ENCODE data around the gene IGFN1. TPM values are rescaled to one million over a fixed set of nuclear protein-coding genes. Genes with fewer than 3 reads are reported as not detected.
A peak's percentile ranks its signal among the peaks of the same experiment; 100 is the strongest.

IGFN1 gene
- total RNA-seq, 4 donors from 2014 or later = not detected

GRCh38 chr1:201167041-201167991 lies 23.3 kb upstream of the IGFN1 start:
- intact Hi-C loops (cut with DNase I) = no loop called here
- Histone ChIP-seq H3K27me3 (peaks cover 0 to 17% (median 0%) of the 10 kb centered on the region in 4 donors), H3K27ac (no peak overlapping the region), H3K36me3 (no peaks in the 10 kb centered on the region), H3K9me3 (no peaks in the 10 kb centered on the region), H3K4me3 (no peak overlapping the region), H3K4me1 (peaks cover 0 to 19% (median 4%) of the 10 kb centered on the region in 3 donors)
- no peak for TF ChIP-seq CTCF (IDR thresholded peaks at IDR 0.05)
- no peak for TF ChIP-seq POLR2A (IDR thresholded peaks at IDR 0.05)
- DNase-seq = no peak
- WGBS, 2 donors = 67 to 76% methylated on average over 9 to 13 of the region's 13 CpGs

DNA sequence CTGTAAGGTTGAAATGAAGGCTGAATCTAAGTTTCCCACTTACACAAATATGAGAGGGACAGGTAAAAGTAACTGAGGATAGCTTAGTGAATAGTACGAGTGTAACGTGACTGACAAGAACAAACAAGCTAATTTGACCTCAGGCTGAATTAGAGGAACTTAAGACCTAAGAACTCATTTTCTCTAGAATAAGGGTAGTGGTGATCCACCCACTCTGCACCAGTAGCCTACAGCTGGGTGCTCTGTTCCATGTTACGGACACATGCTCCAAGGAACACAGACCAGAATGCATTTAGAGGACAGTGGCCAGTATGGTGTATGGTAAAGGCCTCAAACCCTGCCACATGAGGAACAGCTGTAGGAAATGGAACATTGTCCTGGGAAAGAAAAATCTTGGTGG lies 21.4 kb upstream of the IGFN1 start:
- WGBS, 2 donors = 52 to 57% methylated on average over 3 of the region's 3 CpGs
- Histone ChIP-seq H3K27me3 (peaks cover 0 to 11% (median 0%) of the 10 kb centered on the region in 4 donors), H3K9me3 (no peaks in the 10 kb centered on the region), H3K27ac (no peak overlapping the region), H3K4me3 (no peak overlapping the region), H3K4me1 (peaks cover 0 to 19% (median 4%) of the 10 kb centered on the region in 3 donors), H3K36me3 (no peaks in the 10 kb centered on the region)
- intact Hi-C loops (cut with DNase I) = no loop called here
- DNase-seq = no peak
- no peak for TF ChIP-seq POLR2A (IDR thresholded peaks at IDR 0.05)
- TF ChIP-seq CTCF (IDR thresholded peaks at IDR 0.05) = no peak

- intact Hi-C loops (cut with DNase I) = no loop called here
- no peak for DNase-seq
- no peaks in the 10 kb centered on the region for H3K36me3 ChIP-seq
- 68 to 79% methylated on average over 2 of the region's 2 CpGs for WGBS, 2 donors
- no peak for TF ChIP-seq CTCF (IDR thresholded peaks at IDR 0.05)
- TF ChIP-seq POLR2A (IDR thresholded peaks at IDR 0.05) = no peak
- no peaks in the 10 kb centered on the region for H3K9me3 ChIP-seq
- H3K4me3 ChIP-seq = peak overlapping the region in 3 of 4 donors; percentile 61 to 73 (median 65)
- peaks cover 0 to 19% (median 4%) of the 10 kb centered on the region in 3 donors for H3K4me1 ChIP-seq
- H3K27ac ChIP-seq = peak overlapping the region; percentile 81 to 92 (median 88)
- H3K27me3 ChIP-seq = peaks cover 0 to 5% (median 0%) of the 10 kb centered on the region in 4 donors
Measured at GRCh38 chr1:201169971-201170532, 20.6 kb upstream of the IGFN1 start.

DNA sequence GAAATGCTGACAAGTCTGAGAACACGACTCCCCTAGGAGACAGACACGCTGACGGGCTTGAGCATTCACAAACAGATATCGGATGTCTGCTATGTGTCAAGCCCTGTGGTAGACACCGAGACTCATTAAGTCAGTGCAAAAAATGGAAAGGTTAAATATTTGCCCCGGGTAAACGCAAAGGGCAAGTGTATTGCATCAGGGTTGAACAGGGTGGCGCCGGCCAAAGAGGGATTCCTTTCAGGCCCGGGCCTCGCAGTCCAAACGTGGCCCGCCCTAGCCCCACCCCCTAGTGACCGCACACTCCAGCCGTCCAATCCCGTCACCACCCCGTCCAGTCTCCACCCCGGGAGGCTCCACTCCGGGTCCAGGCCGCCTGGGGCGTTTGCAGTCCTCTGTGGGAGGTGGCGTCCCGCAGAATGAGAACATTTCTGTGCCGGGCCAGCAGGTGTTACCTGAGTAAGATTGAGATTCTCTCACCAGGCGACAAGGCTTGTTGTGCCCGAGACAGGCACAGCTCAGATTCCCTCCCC lies 20.0 kb upstream of the IGFN1 start:
- no peaks in the 10 kb centered on the region for H3K36me3 ChIP-seq
- intact Hi-C loops (cut with DNase I) = no loop called here
- DNase-seq = peak; percentile 29
- 6 to 7% methylated on average over 7 to 18 of the region's 26 CpGs for WGBS, 2 donors
- peaks cover 0 to 3% (median 0%) of the 10 kb centered on the region in 4 donors for H3K27me3 ChIP-seq
- H3K9me3 ChIP-seq = no peaks in the 10 kb centered on the region
- H3K27ac ChIP-seq = peak overlapping the region; percentile 81 to 92 (median 88)
- H3K4me3 ChIP-seq = peak overlapping the region; percentile 47 to 73 (median 63)
- H3K4me1 ChIP-seq = peaks cover 0 to 19% (median 4%) of the 10 kb centered on the region in 3 donors
- peak in 3 of 4 donors; percentile 8 to 77 (median 54) for TF ChIP-seq POLR2A (IDR thresholded peaks at IDR 0.05)
- peak in 2 of 6 experiments; percentile 16 to 31 for TF ChIP-seq CTCF (IDR thresholded peaks at IDR 0.05)

All from esophagus squamous epithelium (tissue), 5 donors.